ENCODE data around the gene IFIT1B. TPM values are rescaled to one million over a fixed set of nuclear protein-coding genes. Genes with fewer than 3 reads are reported as not detected.

IFIT1B gene
- total and polyA plus RNA-seq, 2 of the 8 experiments (the other 6 are each of a cell fraction or from before 2014, with no cell fraction given) = not detected

DNA sequence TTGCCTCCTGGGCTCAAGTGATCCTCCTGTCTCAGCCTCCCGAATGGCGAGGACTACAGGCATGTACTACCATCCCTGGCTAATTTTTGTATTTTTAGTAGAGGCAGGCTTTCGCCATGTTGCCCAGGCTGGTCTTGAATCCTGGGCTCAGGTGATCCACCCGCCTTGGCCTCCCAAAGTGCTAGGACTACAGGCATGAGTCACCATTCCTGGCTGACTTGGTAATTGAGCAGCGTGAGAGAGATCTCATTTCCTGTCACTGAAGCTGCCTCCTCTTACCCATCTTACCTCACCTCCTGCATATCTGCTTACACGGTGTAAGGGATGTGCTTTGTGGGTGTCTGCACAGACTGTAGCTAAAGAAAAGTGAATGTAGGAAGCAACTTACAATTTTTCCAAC lies 40.4 kb upstream of the IFIT1B start:
- Histone ChIP-seq H4K8ac (ENCODE audit: extremely low read depth, insufficient read depth, low read length) (no peak overlapping the region), H4K91ac (replicated peaks; ENCODE audit: insufficient read length, low read length) (no peak overlapping the region), H3K79me2 (ENCODE audit: control insufficient read depth in 1 of 2, insufficient read depth in 2 of 2, low read length in 2 of 2) (no peaks in the 10 kb centered on the region), H2BK120ac (replicated peaks; ENCODE audit: low read depth, low read length) (no peak overlapping the region), H3K14ac (ENCODE audit: insufficient read length) (no peak overlapping the region), H3K56ac (replicated peaks; ENCODE audit: insufficient read length, low read depth, low read length) (no peak overlapping the region), H3K79me1 (ENCODE audit: low read depth, low read length) (no peaks in the 10 kb centered on the region), H4K20me1 (replicated peaks in 1 of 2; ENCODE audit: control insufficient read depth in 1 of 2, insufficient read depth in 2 of 2, low read length in 2 of 2) (no peaks in the 10 kb centered on the region), H3K36me3 (ENCODE audit: control insufficient read depth in 2 of 4, insufficient read depth in 4 of 4, low read length in 3 of 4) (no peaks in the 10 kb centered on the region), H2BK20ac (ENCODE audit: low read length) (no peak overlapping the region), H3K9me3 (ENCODE audit: insufficient read depth in 2 of 2, low read depth in 1 of 2, low read length in 1 of 2) (no peaks in the 10 kb centered on the region), H3K18ac (ENCODE audit: extremely low read depth, low read length) (no peak overlapping the region), H3K4me1 (replicated peaks in 1 of 4; ENCODE audit: control insufficient read depth in 3 of 4, insufficient read depth in 4 of 4, low read length in 3 of 4) (peaks cover 5 to 15% (median 7%) of the 10 kb centered on the region in 4 experiments; a peak in 6 of 7 replicates), H3K27me3 (replicated peaks in 1 of 4; ENCODE audit: control insufficient read depth in 3 of 4, extremely low read depth in 1 of 4, insufficient read depth in 3 of 4, low read length in 3 of 4) (no peaks in the 10 kb centered on the region), H3K23me2 (ENCODE audit: low read depth, low read length) (0 out of 2 replicates have a peak, but pooled peaks cover 3% of the 10 kb centered on the region), H4K5ac (ENCODE audit: insufficient read length, low read depth, low read length) (no peak overlapping the region), H2AK5ac (ENCODE audit: low read depth, low read length) (no peak overlapping the region), H2BK12ac (ENCODE audit: low read depth, low read length) (no peak overlapping the region), H2BK5ac (ENCODE audit: low read depth, low read length) (no peak overlapping the region), H3K4ac (replicated peaks; ENCODE audit: insufficient read length, low read depth, low read length) (no peak overlapping the region), H3K23ac (ENCODE audit: insufficient read length) (no peak overlapping the region), H3K4me3 (ENCODE audit: extremely low read depth in 1 of 4, insufficient read depth in 2 of 4, low read depth in 3 of 4, low read length in 4 of 4) (no peak overlapping the region), H3K4me2 (ENCODE audit: insufficient read depth in 1 of 2, low read depth in 2 of 2, low read length in 2 of 2) (no peak overlapping the region), H3K9ac (replicated peaks in 1 of 4; ENCODE audit: extremely low read depth in 1 of 4, low read depth in 3 of 4, low read length in 3 of 4) (no peak overlapping the region), H3K27ac (ENCODE audit: low read depth, low read length) (no peak overlapping the region), H2BK15ac (ENCODE audit: low read length) (no peak overlapping the region), H2AFZ (ENCODE audit: low read length) (no peak overlapping the region)
- POLR2A ChIA-PET (ENCODE audit: partially characterized antibody) = interaction anchor here (1.2 kb wide), 1 partner anchor 9 kb away, joined by 3 read pairs; no protein-coding TSS in a partner anchor
- TF ChIP-seq, protein P1, sequence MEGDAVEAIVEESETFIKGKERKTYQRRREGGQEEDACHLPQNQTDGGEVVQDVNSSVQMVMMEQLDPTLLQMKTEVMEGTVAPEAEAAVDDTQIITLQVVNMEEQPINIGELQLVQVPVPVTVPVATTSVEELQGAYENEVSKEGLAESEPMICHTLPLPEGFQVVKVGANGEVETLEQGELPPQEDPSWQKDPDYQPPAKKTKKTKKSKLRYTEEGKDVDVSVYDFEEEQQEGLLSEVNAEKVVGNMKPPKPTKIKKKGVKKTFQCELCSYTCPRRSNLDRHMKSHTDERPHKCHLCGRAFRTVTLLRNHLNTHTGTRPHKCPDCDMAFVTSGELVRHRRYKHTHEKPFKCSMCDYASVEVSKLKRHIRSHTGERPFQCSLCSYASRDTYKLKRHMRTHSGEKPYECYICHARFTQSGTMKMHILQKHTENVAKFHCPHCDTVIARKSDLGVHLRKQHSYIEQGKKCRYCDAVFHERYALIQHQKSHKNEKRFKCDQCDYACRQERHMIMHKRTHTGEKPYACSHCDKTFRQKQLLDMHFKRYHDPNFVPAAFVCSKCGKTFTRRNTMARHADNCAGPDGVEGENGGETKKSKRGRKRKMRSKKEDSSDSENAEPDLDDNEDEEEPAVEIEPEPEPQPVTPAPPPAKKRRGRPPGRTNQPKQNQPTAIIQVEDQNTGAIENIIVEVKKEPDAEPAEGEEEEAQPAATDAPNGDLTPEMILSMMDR (IDR thresholded peaks at IDR 0.05; ENCODE audit: control extremely low read depth in 1 of 3, insufficient read depth in 1 of 3, low read depth in 1 of 3, low read length in 3 of 3) = no peak
- no peak for TF ChIP-seq JUND (IDR thresholded peaks at IDR 0.05; ENCODE audit: low read length)
- TF ChIP-seq EGR1 (IDR thresholded peaks at IDR 0.05; ENCODE audit: borderline replicate concordance, low read depth, low read length) = no peak
- no peak for TF ChIP-seq SRF (IDR thresholded peaks at IDR 0.05; ENCODE audit: low read depth, low read length)
- TF ChIP-seq CHD1 (IDR thresholded peaks at IDR 0.05; ENCODE audit: low read depth, low read length) = no peak
- no peak for TF ChIP-seq POLR2AphosphoS5 (IDR thresholded peaks at IDR 0.05; ENCODE audit: low read depth, low read length)
- TF ChIP-seq RNF2 (IDR thresholded peaks at IDR 0.05; ENCODE audit: borderline replicate concordance, low read depth, low read length, missing control alignments, poor library complexity, severe bottlenecking) = no peak
- no peak for TF ChIP-seq BCL11A (IDR thresholded peaks at IDR 0.05; ENCODE audit: low read depth in 2 of 2, low read length in 2 of 2)
- TF ChIP-seq CREB1 (IDR thresholded peaks at IDR 0.05) = no peak
- TF ChIP-seq BACH1 (IDR thresholded peaks at IDR 0.05; ENCODE audit: low read length) = no peak
- no peak for TF ChIP-seq RFX5 (IDR thresholded peaks at IDR 0.05; ENCODE audit: borderline replicate concordance, low read depth, low read length)
- FAIRE-seq = no peak
- WGBS, 2 experiments (ENCODE audit: extremely low coverage in 1 of 2, insufficient coverage in 1 of 2, insufficient read length in 1 of 2, insufficient replicate concordance in 2 of 2, low coverage in 1 of 2, low lambda C conversion rate in 2 of 2, missing lambda C conversion rate in 1 of 2) = 85% methylated on average over 5 of the region's 6 CpGs; no CpG with 5 or more reads in 1 of the 2 experiments
- DNase-seq (ENCODE audit: low read depth in 1 of 2, low spot score in 2 of 2) = no peak
- CTCF ChIA-PET (ENCODE audit: partially characterized antibody) = interaction anchor here (2.1 kb wide), 1 partner anchor 14 kb away, joined by 5 read pairs; no protein-coding TSS in a partner anchor

Measured in H1 (cell line).